Esophagus squamous epithelium (tissue), 5 donors: Measurements from ENCODE around the gene C10orf71. TPM values are rescaled to one million over a fixed set of nuclear protein-coding genes. Genes with fewer than 3 reads are reported as not detected.

Experiments used
- DNase-seq: peaks from one replicate; lab custom pipeline; 2025; lab: John Stamatoyannopoulos, UW
- H3K27ac ChIP-seq, 4 donors: fragments of 200-600 bp; sonication (generic); one replicate each; pipeline ENCODE4 v1.5.1; 2016 to 2019; ENCODE audit warnings: mild to moderate bottlenecking in 1 of 4
- H3K27me3 ChIP-seq, 4 donors: fragments of 200-600 bp; sonication (generic); 1 replicate in 3 of 4; 2 replicates in 1 of 4; pipeline versions ENCODE4 v1.5.1 to v1.6.0; 2017 to 2021; ENCODE audit warnings: antibody characterized with exemption in 1 of 4
- H3K36me3 ChIP-seq, 3 donors: fragments of 200-600 bp; sonication (generic); one replicate each; pipeline ENCODE4 v1.5.1; 2016 to 2019
- H3K4me1 ChIP-seq, 3 donors: fragments of 200-600 bp; sonication (generic); one replicate each; pipeline ENCODE4 v1.5.1; 2017 to 2019
- H3K4me3 ChIP-seq, 4 donors: fragments of 200-600 bp; sonication (generic); 1 replicate in 3 of 4; 2 replicates in 1 of 4; pipeline ENCODE4 v1.5.1; 2016 to 2019; ENCODE audit warnings: mild to moderate bottlenecking in 2 of 4, moderate library complexity in 1 of 4
- H3K9me3 ChIP-seq, 3 donors: fragments of 200-600 bp; sonication (generic); one replicate each; pipeline ENCODE4 v1.5.1; 2016 to 2019
- POLR2A ChIP-seq, 4 donors: fragments of 450-650 bp; IDR thresholded peaks; one replicate each; pipeline ENCODE4 v1.6.1; 2017; ENCODE audit warnings: antibody characterized with exemption in 4 of 4, mild to moderate bottlenecking in 4 of 4, moderate library complexity in 3 of 4
- WGBS, 2 donors: methylation state at CpG; one replicate each; pipeline ENCODE4 v1.1.5; 2018; 5-methylcytosine and 5-hydroxymethylcytosine counted together
- intact Hi-C: fragments of 100-400 bp; cut with DNase I; formaldehyde crosslinking; loops from one replicate; pipeline ENCODE4 v1.15.0; 2022
- total RNA-seq, 4 donors: library from RNA; depleted of rRNA; stranded (reverse); fragments of >200 nt; gene quantifications; one replicate each; pipeline ENCODE4 v1.1.0, GENCODE V29; 2016
- TF ChIP-seq, protein P1 (sequence below), 6 experiments: fragments of 450-650 bp in 4 of 6; fragments of 200-600 bp in 2 of 6; sonication (generic) in 2 of 6; IDR thresholded peaks; one replicate each; pipeline ENCODE4 v1.5.1; 2016 to 2019; ENCODE audit warnings: antibody characterized with exemption in 6 of 6, mild to moderate bottlenecking in 4 of 6, moderate library complexity in 4 of 6
- donor health status: DM: yes; HTN: yes; CAD: no.

C10orf71 gene
- total RNA-seq, 4 donors from 2014 or later = under 0.01 TPM; not detected in 3

DNA sequence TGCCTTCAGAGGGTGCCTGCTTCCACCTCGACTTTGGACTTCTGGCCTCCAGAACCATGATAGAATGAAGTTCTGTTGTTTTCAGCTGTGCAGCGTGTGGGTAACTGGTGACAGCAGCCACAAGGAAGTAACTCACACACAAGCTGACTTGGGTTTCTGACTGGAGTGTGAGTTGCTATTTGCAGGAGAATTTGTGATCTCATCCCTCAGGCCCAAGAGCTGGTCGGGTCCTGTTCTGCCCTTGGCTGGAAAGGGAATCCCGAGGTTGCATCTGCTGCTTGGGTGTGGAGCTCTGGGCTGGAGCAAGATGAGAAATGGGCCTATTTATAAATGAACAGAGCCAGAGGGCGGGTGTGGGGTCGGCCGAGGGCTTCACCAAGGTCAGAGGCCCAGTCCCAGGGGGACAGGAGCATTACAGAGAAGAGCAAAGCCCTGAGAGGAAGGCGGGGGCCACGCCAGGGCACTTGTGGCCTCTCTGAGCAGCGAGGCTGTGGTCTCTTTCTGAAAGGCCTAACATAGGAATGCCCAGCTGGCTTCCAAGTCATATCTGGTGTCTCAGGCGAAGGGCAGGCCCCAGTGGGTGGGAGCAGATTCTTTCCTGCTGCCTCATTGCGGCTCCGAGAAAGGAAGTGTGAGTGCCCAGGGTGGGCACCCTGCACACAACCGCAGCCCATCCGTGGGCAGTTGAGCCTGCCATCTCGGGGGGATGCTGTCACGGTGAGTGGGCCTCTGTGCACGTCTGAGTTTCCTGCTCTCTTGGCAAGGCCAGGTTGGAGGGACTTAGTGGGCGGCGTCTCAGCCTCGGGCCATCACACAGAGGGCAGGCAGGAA lies 26.5 kb upstream of the C10orf71 start:
- Histone ChIP-seq H3K36me3 (no peaks in the 10 kb centered on the region), H3K27me3 (no peaks in the 10 kb centered on the region), H3K9me3 (no peaks in the 10 kb centered on the region), H3K4me1 (peaks cover 0 to 16% (median 13%) of the 10 kb centered on the region in 3 donors), H3K4me3 (no peak overlapping the region), H3K27ac (peak overlapping the region in 2 of 4 donors; percentile 25 to 58)
- intact Hi-C loops = no loop called here
- DNase-seq = no peak
- TF ChIP-seq, protein P1, sequence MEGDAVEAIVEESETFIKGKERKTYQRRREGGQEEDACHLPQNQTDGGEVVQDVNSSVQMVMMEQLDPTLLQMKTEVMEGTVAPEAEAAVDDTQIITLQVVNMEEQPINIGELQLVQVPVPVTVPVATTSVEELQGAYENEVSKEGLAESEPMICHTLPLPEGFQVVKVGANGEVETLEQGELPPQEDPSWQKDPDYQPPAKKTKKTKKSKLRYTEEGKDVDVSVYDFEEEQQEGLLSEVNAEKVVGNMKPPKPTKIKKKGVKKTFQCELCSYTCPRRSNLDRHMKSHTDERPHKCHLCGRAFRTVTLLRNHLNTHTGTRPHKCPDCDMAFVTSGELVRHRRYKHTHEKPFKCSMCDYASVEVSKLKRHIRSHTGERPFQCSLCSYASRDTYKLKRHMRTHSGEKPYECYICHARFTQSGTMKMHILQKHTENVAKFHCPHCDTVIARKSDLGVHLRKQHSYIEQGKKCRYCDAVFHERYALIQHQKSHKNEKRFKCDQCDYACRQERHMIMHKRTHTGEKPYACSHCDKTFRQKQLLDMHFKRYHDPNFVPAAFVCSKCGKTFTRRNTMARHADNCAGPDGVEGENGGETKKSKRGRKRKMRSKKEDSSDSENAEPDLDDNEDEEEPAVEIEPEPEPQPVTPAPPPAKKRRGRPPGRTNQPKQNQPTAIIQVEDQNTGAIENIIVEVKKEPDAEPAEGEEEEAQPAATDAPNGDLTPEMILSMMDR (IDR thresholded peaks at IDR 0.05) = no peak
- no peak for TF ChIP-seq POLR2A (IDR thresholded peaks at IDR 0.05)
- WGBS, 2 donors = 44 to 50% methylated on average over 4 to 10 of the region's 21 CpGs

DNA sequence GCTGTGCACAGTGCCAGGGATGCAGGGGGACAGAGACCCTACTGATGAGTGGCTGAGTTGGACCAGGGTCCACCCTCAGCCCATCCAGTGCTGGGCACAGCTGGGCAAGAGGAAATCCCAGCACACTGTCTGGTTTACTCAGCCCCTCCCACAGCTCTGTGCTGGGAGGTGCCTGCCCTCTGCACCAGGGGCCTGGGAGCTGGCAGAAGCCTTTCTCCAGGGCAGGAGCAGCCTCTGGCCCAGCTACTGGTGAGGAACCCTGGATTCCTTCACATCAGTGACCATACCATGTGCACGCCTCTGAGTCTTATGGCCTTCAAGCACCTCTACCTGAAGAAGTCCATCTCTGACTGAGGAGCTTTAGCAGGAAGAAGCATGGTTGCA lies 25.9 kb upstream of the C10orf71 start:
- intact Hi-C loops = no loop called here
- Histone ChIP-seq H3K4me3 (no peak overlapping the region), H3K27me3 (no peaks in the 10 kb centered on the region), H3K36me3 (no peaks in the 10 kb centered on the region), H3K4me1 (peaks cover 0 to 16% (median 13%) of the 10 kb centered on the region in 3 donors), H3K27ac (peak overlapping the region in 2 of 4 donors; percentile 25 to 55), H3K9me3 (no peaks in the 10 kb centered on the region)
- 100% methylated on average over 1 of the region's 1 CpG; no CpG with 5 or more reads in 1 of the 2 donors for WGBS, 2 donors
- no peak for TF ChIP-seq POLR2A (IDR thresholded peaks at IDR 0.05)
- TF ChIP-seq, protein P1 (IDR thresholded peaks at IDR 0.05) = no peak
- DNase-seq = no peak

DNA sequence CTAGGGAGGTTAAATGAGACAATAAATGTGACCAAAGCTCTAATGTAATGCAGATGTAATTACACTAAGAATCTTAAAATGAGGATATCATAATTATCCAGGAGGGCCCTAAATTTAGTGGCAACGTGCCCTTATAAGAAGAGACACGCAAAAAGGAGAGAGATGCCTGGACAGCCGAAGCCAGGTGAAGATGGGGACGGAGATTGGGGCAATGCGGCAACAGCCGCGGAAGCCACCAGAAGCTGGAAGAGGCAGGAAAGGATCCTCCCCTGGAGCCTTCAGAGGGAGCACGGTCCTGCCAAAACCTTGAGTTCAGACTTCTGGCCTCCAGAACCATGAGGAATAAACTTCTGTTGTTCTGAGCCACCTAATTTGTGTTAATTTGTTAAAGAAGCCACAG lies 25.3 kb upstream of the C10orf71 start:
- Histone ChIP-seq H3K4me3 (no peak overlapping the region), H3K9me3 (no peaks in the 10 kb centered on the region), H3K4me1 (peaks cover 0 to 16% (median 13%) of the 10 kb centered on the region in 3 donors), H3K27me3 (no peaks in the 10 kb centered on the region), H3K36me3 (no peaks in the 10 kb centered on the region), H3K27ac (no peak overlapping the region)
- DNase-seq = no peak
- intact Hi-C loops = no loop called here
- WGBS, 2 donors = 91 to 92% methylated on average over 8 of the region's 8 CpGs
- TF ChIP-seq, protein P1 (IDR thresholded peaks at IDR 0.05) = no peak
- TF ChIP-seq POLR2A (IDR thresholded peaks at IDR 0.05) = no peak

DNA sequence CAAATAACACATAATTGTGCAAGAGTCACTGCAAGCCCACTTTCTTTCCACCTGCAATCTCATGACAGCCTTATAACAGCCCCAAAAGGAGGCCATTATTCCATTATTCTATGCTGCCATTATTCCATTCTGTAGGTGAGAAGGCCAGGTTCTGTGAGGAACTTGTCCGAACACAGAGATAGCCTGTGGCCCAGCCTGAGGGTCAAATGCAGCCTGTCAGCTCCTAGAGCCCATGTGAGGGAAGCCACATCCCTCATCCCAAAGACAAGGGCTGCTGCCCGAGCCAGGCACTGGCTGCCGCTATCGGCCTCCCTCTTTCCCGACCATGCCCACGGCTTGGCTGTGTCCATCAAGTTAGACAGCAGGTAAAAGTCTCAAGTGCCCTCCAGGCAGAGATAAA lies 24.1 kb upstream of the C10orf71 start:
- intact Hi-C loops = no loop called here
- no peak for DNase-seq
- no peak overlapping the region for H3K4me3 ChIP-seq
- H3K36me3 ChIP-seq = no peaks in the 10 kb centered on the region
- peaks cover 0 to 7% (median 0%) of the 10 kb centered on the region in 4 donors for H3K27me3 ChIP-seq
- TF ChIP-seq, protein P1 (IDR thresholded peaks at IDR 0.05) = no peak
- no peak for TF ChIP-seq POLR2A (IDR thresholded peaks at IDR 0.05)
- no peaks in the 10 kb centered on the region for H3K9me3 ChIP-seq
- peaks cover 0 to 16% (median 13%) of the 10 kb centered on the region in 3 donors for H3K4me1 ChIP-seq
- 70 to 100% methylated on average over 1 to 2 of the region's 6 CpGs for WGBS, 2 donors
- no peak overlapping the region for H3K27ac ChIP-seq

DNA sequence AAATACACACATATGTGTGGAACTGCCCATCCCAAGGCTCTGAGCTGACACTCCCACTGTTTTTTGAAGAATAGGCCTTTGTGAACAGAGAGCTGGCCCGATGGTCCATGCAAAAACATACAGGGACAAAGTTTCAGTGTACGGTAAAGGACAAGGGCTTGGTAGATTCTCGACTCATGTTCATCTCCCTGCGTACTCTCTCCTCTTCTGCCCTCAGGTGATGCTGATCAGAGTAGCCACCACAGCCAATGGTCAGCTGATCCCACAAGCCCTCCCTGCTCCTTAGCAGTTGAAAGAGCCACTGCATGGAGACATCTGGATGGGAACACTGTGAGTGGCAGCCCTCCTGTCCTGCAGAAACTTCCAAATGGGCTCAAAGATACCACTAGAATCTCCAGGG lies 23.1 kb upstream of the C10orf71 start:
- peaks cover 0 to 10% (median 0%) of the 10 kb centered on the region in 4 donors for H3K27me3 ChIP-seq
- H3K9me3 ChIP-seq = no peaks in the 10 kb centered on the region
- intact Hi-C loops = no loop called here
- DNase-seq = no peak
- no peak overlapping the region for H3K4me3 ChIP-seq
- TF ChIP-seq, protein P1 (IDR thresholded peaks at IDR 0.05) = no peak
- TF ChIP-seq POLR2A (IDR thresholded peaks at IDR 0.05) = no peak
- no peaks in the 10 kb centered on the region for H3K36me3 ChIP-seq
- WGBS, 2 donors = 97 to 100% methylated on average over 4 of the region's 4 CpGs
- H3K27ac ChIP-seq = no peak overlapping the region
- H3K4me1 ChIP-seq = peaks cover 0 to 16% (median 13%) of the 10 kb centered on the region in 3 donors
